Testis (tissue), 2 donors: Measurements from ENCODE around the gene SCG5.

Experiments used
- POLR2A ChIP-seq: fragments of 450-650 bp; IDR thresholded peaks from one replicate; pipeline ENCODE4 v1.6.1; 2017; ENCODE audit warnings: antibody characterized with exemption, mild to moderate bottlenecking, moderate library complexity
- TF ChIP-seq, protein P1 (sequence below), 3 experiments: fragments of 450-650 bp in 2 of 3; fragments of 200-600 bp in 1 of 3; sonication (generic) in 1 of 3; IDR thresholded peaks; one replicate each; pipeline ENCODE4 v1.5.1; 2016 to 2019; ENCODE audit warnings: antibody characterized with exemption in 3 of 3, mild to moderate bottlenecking in 2 of 3, moderate library complexity in 1 of 3

DNA sequence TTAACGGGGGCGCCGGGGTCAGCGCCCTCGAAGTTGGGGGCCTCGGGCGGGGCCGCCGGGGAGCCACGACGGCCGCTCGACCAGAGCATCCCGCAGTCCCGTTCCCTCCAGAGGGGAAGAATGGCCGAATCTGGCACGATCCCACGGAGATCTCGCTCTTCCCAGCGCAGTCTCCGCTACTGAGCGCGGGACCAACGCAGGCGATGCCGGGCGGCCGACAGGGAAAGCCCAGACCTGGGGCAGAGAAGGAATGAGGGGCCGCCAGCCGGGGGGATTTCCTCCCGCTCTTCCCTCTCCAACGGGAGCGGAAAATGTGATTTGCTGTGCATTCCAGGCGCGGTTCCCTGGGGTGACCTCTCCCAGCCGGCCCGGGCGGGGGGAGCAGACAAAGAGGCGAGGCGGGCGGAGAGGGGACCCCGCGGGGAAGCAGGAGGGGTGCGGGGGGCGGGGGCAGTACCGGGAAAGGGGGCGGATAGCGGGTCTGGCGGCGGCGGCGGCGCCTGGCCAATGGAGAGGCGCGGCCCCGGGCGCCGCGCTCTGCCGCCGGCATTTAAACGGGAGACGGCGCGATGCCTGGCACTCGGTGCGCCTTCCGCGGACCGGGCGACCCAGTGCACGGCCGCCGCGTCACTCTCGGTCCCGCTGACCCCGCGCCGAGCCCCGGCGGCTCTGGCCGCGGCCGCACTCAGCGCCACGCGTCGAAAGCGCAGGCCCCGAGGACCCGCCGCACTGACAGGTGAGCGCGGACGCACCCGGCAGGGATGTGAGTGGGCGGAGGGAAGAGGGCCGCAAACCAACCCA, 76.1 kb downstream of the SCG5 start, which contains the start of gene GREM1:
- TF ChIP-seq, protein P1, sequence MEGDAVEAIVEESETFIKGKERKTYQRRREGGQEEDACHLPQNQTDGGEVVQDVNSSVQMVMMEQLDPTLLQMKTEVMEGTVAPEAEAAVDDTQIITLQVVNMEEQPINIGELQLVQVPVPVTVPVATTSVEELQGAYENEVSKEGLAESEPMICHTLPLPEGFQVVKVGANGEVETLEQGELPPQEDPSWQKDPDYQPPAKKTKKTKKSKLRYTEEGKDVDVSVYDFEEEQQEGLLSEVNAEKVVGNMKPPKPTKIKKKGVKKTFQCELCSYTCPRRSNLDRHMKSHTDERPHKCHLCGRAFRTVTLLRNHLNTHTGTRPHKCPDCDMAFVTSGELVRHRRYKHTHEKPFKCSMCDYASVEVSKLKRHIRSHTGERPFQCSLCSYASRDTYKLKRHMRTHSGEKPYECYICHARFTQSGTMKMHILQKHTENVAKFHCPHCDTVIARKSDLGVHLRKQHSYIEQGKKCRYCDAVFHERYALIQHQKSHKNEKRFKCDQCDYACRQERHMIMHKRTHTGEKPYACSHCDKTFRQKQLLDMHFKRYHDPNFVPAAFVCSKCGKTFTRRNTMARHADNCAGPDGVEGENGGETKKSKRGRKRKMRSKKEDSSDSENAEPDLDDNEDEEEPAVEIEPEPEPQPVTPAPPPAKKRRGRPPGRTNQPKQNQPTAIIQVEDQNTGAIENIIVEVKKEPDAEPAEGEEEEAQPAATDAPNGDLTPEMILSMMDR (IDR thresholded peaks at IDR 0.05), result no peak
- TF ChIP-seq POLR2A, result no peak
